GM12864 (cell line): ENCODE measurements around the gene DLX4.

Source experiments
- DNase-seq: peaks from one replicate; pipeline ENCODE4 v3.0.0-alpha.2; 2011; ENCODE audit warnings: low read depth
- H3K4me3 ChIP-seq: 2 replicates; pipeline ENCODE4 v1.5.1; 2011; ENCODE audit warnings: mild to moderate bottlenecking, low read depth, low read length, control low read depth
- TF ChIP-seq, protein P1 (sequence below): IDR thresholded peaks from 2 replicates; pipeline ENCODE4 v1.5.1; 2011; ENCODE audit warnings: low read depth, mild to moderate bottlenecking, moderate library complexity, low read length, control low read depth, inconsistent platforms; ENCODE audit errors: missing control alignments

DLX4 gene

DNA sequence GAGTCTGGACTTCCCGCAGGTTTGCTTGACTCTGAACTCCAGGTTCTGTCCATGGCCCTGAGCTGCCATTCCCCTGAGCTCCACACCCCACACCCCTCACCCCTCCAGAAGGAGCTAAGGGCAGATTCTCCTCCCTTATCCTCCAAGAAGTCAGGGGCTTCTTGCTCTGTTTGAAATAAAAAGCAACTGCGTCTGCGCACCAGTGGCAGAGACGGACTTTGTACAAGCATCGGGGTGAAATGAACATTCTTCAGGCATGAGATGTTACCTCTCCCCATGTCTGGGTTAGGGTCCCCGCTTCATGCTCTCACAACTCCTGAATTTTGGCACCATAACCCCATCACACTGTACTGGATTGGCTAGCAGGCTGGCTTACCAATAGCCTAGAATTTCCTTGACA is 36.1 kb upstream of the DLX4 start:
- DNase-seq: no peak
- TF ChIP-seq, protein P1, sequence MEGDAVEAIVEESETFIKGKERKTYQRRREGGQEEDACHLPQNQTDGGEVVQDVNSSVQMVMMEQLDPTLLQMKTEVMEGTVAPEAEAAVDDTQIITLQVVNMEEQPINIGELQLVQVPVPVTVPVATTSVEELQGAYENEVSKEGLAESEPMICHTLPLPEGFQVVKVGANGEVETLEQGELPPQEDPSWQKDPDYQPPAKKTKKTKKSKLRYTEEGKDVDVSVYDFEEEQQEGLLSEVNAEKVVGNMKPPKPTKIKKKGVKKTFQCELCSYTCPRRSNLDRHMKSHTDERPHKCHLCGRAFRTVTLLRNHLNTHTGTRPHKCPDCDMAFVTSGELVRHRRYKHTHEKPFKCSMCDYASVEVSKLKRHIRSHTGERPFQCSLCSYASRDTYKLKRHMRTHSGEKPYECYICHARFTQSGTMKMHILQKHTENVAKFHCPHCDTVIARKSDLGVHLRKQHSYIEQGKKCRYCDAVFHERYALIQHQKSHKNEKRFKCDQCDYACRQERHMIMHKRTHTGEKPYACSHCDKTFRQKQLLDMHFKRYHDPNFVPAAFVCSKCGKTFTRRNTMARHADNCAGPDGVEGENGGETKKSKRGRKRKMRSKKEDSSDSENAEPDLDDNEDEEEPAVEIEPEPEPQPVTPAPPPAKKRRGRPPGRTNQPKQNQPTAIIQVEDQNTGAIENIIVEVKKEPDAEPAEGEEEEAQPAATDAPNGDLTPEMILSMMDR: no peak

DNA sequence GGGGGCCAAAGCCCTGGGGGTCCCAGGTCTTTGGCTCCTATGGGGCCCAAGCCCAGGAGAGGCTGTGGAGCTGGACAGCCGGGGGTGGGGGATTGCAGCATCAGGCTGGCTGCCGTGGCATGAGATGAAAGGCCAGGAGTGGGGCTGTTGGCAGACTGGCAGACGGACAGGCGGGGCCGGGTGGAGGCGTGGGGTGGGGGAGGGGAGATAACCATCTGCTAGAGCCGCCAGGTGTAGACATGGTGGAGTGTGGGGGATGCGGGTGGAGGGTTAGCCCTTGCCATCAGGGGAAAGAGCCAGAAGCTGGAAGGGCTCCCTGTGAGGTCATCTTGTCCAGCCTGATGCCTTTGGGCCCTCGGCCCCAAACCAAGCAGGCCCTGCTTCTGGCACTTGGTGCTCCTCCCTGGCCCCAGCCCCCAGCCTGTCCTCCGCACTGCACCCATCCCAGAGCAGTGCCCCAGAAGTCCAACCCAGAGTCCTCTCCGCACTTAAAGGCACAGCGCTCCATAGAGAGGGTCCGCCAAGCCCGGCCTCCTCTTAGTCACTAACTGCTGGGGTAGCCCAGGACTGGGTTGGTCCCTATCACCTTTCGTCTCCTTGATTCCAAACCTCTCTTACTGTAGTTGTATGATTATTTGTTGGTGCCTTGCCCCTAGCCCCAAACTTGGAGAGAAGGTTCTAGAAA is 33.3 kb upstream of the DLX4 start:
- DNase-seq: no peak
- H3K4me3 ChIP-seq: no peak overlapping the region
- TF ChIP-seq, protein P1: no peak

More for the DNA sequence above, 36.1 kb upstream of the DLX4 start:
- H3K4me3 ChIP-seq: no peak overlapping the region

DNA sequence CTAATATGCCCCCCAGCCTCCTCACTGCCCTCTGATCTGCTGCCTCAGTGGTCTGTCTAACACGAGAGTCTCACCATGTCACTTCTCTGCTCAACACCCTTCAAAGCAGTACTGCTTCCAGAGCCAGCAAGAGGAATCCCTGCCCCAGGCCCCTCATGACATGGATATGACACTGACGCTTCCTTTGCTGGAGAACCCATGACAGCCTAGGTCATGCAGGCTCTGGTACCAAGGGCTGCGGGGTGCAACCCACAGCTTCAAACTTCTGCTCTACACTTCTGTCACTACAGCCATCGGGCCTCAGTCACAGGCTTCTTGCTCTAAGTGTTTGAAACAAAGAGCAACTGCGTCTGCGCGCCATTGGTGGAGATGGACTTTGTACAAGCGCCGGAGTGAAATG is 32.6 kb upstream of the DLX4 start:
- no peak overlapping the region for H3K4me3 ChIP-seq
- TF ChIP-seq, protein P1: no peak
- no peak for DNase-seq

DNA sequence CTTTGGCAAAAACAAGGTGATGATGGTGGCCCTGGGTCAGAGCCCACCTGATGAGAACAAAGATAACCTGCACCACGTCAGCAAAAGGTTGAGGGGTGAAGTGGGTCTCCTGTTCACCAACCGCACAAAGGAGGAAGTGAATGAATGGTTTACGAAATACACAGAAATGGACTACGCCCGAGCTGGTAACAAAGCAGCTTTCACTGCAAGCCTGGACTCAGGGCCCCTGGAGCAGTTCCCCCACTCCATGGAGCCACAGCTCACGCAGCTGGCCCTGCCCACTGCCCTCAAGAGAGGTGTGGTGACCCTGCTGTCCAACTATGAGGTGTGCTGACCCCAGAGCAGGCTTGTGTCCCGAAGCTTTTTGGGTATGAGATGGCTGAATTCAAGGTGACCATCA is 29.7 kb upstream of the DLX4 start:
- H3K4me3 ChIP-seq: no peak overlapping the region
- TF ChIP-seq, protein P1: no peak
- no peak for DNase-seq

DNA sequence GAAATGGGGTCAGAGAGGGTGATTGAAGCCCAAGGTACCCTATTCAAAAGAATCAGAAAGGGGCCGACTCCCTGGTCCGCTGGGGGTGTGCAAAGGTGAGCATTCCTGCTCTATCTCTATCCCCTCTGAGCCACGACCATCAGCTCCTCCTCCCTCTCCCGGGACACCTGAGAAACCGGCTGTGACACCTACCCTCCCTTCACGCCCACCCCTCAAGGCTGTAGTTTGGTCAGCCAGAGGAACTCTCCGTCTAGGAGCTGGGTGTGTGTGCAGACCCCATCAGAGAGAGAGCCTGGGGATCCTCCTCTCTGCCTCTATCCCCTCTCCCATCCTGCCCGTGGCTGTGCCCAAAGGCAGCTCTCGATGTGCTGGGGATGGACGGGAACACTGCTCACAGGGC is 27.6 kb upstream of the DLX4 start:
- no peak overlapping the region for H3K4me3 ChIP-seq
- no peak for DNase-seq
- TF ChIP-seq, protein P1: no peak

DNA sequence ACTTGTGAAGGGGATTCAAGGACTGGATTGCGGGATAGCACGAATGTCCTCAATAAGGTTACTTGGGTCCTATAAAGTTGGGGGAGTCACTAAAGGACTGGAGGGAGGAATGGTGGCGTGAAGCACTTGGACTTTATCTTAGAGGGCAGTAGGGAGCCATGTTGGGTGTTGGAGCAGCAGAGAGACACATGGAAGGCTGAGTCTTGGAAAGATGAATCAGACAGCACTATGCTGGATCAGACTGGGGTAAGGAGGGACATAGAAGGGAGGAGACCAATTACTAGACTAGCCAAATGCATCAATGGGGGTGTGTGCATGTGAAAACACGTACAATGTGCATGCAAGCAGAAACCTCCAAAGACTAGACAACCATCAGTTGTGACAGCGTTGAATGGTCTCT is 26.0 kb upstream of the DLX4 start:
- TF ChIP-seq, protein P1: no peak
- no peak for DNase-seq

DNA sequence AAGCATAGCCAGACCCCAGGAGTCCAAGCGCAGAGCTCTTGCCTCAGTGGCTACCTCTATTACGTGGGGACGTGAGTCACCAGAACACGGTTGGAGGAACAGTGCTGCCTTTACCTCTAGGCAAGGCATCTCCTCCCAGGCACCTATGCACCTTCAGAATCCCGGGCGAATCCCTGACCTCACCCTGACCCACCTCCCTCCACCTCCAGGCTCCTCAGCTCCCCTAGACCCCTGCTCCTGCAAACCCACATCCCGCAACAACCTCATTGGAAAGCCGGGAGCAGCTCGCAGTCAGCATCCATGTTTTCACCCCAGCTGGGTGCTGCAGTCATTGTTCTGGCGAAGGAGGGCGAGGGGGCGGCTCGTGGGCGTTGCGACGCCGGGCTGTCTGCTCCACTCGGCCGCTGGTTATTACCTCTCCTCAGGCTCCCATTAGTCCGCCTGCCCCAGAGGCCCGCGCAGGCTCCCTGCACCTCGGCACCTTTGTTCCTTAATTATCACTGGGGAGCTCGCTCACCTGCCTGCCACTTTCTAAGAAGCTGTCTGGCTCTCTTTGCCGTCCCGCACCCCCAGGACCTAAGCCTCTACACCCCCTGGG is 24.6 kb upstream of the DLX4 start:
- no peak for DNase-seq
- no peak overlapping the region for H3K4me3 ChIP-seq
- TF ChIP-seq, protein P1: no peak

More for the DNA sequence above, 26.0 kb upstream of the DLX4 start:
- H3K4me3 ChIP-seq: no peak overlapping the region
